B cell (primary cell): ENCODE measurements around the gene C8A. TPM values are rescaled to one million over a fixed set of nuclear protein-coding genes. Genes with fewer than 3 reads are reported as not detected.

Experiments used
- ATAC-seq: fragments of 200-7000 bp; cut with Tn5 transposase; one replicate; pipeline ENCODE4 v1.10.0; 2021; ENCODE audit warnings: low read depth, mild to moderate bottlenecking, moderate number of reproducible peaks, moderate library complexity
- CTCF ChIA-PET: fragments of 350-600 bp; sonication (Branson Sonifier 250); formaldehyde crosslinking; loops from one replicate; lab custom pipeline; 2021; ENCODE audit warnings: antibody characterized with exemption, inconsistent platforms; lab: Charles Lee
- POLR2A ChIA-PET: fragments of 350-600 bp; sonication (Branson Sonifier 250); formaldehyde crosslinking; loops from one replicate; lab custom pipeline; 2021; ENCODE audit warnings: antibody characterized with exemption; lab: Charles Lee
- DNase-seq: peaks from one replicate; pipeline ENCODE4 v3.0.0; 2013
- H2AFZ ChIP-seq: 2 replicates; pipeline ENCODE4 v1.6.1; 2012; ENCODE audit warnings: mild to moderate bottlenecking, low read depth, low read length; ENCODE audit not compliant: insufficient read depth, poor library complexity, severe bottlenecking
- H3K27ac ChIP-seq, 2 donors: 1 replicate in 1 of 2; 2 replicates in 1 of 2; pipeline ENCODE4 v1.5.1; 2012 to 2013; ENCODE audit warnings: low read length in 2 of 2, mild to moderate bottlenecking in 2 of 2, moderate library complexity in 1 of 2
- H3K27me3 ChIP-seq, 4 experiments: fragments of 200-600 bp in 1 of 4; sonication (generic) in 1 of 4; replicated peaks in 1 of 4; 1 replicate in 2 of 4; 2 replicates in 2 of 4; pipeline versions ENCODE4 v1.6.1 to v1.7.0; 2013 to 2016; ENCODE audit warnings: low read length in 3 of 4, mild to moderate bottlenecking in 2 of 4, mixed read lengths in 1 of 4, moderate library complexity in 1 of 4; ENCODE audit not compliant: insufficient read depth in 4 of 4, control insufficient read depth in 3 of 4; ENCODE audit errors: control extremely low read depth in 1 of 4
- H3K36me3 ChIP-seq, 2 experiments: replicated peaks in 1 of 2; 1 replicate in 1 of 2; 2 replicates in 1 of 2; pipeline versions ENCODE4 v1.6.1 to v1.7.1; 2013; ENCODE audit warnings: low read length in 1 of 2; ENCODE audit not compliant: insufficient read depth in 2 of 2, control insufficient read depth in 1 of 2; ENCODE audit errors: control extremely low read depth in 1 of 2, extremely low read depth in 1 of 2
- H3K4me1 ChIP-seq, 2 donors: fragments of 200-600 bp in 1 of 2; sonication (generic) in 1 of 2; 1 replicate in 1 of 2; 2 replicates in 1 of 2; pipeline versions ENCODE4 v1.5.1 to v1.6.1; 2013 to 2017; ENCODE audit warnings: low read length in 2 of 2; ENCODE audit not compliant: control insufficient read depth in 2 of 2, insufficient read depth in 2 of 2
- H3K4me2 ChIP-seq: replicated peaks from 2 replicates; pipeline ENCODE3; 2012; ENCODE audit warnings: mild to moderate bottlenecking, low read depth, low read length; ENCODE audit not compliant: poor library complexity, severe bottlenecking
- H3K4me3 ChIP-seq, 5 experiments: fragments of 200-600 bp in 1 of 5; sonication (generic) in 1 of 5; 1 replicate in 3 of 5; 2 replicates in 2 of 5; pipeline versions ENCODE4 v1.5.1 to v1.7.0; 2011 to 2016; ENCODE audit warnings: low read length in 4 of 5, mild to moderate bottlenecking in 4 of 5, low read depth in 2 of 5, control low read depth in 1 of 5, moderate library complexity in 1 of 5; ENCODE audit not compliant: insufficient read depth in 1 of 5; ENCODE audit errors: control extremely low read depth in 1 of 5, extremely low read depth in 1 of 5
- H3K79me2 ChIP-seq: fragments of 200-600 bp; sonication (generic); one replicate; pipeline ENCODE4 v1.6.0; 2016; ENCODE audit warnings: low read length; ENCODE audit not compliant: control insufficient read depth, insufficient read depth
- H3K9ac ChIP-seq: fragments of 200-600 bp; sonication (generic); 2 replicates; pipeline ENCODE4 v1.6.1; 2017; ENCODE audit warnings: mild to moderate bottlenecking, low read length, moderate library complexity
- H3K9me3 ChIP-seq, 3 donors: one replicate each; pipeline versions ENCODE4 v1.6.1 to v1.7.1; 2013; ENCODE audit warnings: low read length in 2 of 3; ENCODE audit not compliant: control insufficient read depth in 2 of 3, insufficient read depth in 1 of 3; ENCODE audit errors: control extremely low read depth in 1 of 3
- H4K20me1 ChIP-seq: 2 replicates; pipeline ENCODE4 v1.6.0; 2012; ENCODE audit warnings: mild to moderate bottlenecking, low read length; ENCODE audit not compliant: insufficient read depth, control insufficient read depth, poor library complexity, severe bottlenecking
- H3K27ac Mint-ChIP-seq: one replicate; pipeline ENCODE4 v1.8.0; 2021; ENCODE audit warnings: mixed read lengths
- H3K27me3 Mint-ChIP-seq: one replicate; pipeline ENCODE4 v1.8.0; 2021; ENCODE audit warnings: mixed read lengths
- H3K4me1 Mint-ChIP-seq: one replicate; pipeline ENCODE4 v1.8.0; 2021; ENCODE audit warnings: mixed read lengths
- H3K4me3 Mint-ChIP-seq: one replicate; pipeline ENCODE4 v1.8.0; 2021; ENCODE audit warnings: mixed read lengths
- H3K9me3 Mint-ChIP-seq: one replicate; pipeline ENCODE4 v1.8.0; 2022; ENCODE audit warnings: mixed read lengths; ENCODE audit not compliant: insufficient read depth
- CTCF ChIP-seq: fragments of 200-600 bp; IDR thresholded peaks from one replicate; pipeline ENCODE4 v1.8.0; 2022; ENCODE audit warnings: antibody characterized with exemption, mild to moderate bottlenecking
- EZH2 ChIP-seq: IDR thresholded peaks from 2 replicates; pipeline ENCODE4 v1.6.1; 2012; ENCODE audit warnings: borderline replicate concordance, low read depth, mild to moderate bottlenecking, moderate library complexity, low read length; ENCODE audit not compliant: insufficient read depth, poor library complexity, severe bottlenecking
- WGBS: methylation state at CpG from one replicate; pipeline ENCODE4 v1.1.5; 2013; ENCODE audit warnings: missing lambda C conversion rate; ENCODE audit not compliant: insufficient coverage; 5-methylcytosine and 5-hydroxymethylcytosine counted together
- intact Hi-C: fragments of 100-400 bp; cut with micrococcal nuclease; formaldehyde crosslinking; loops from one replicate; pipeline ENCODE4 v1.10.0; 2022
- polyA plus RNA-seq: library from polyadenylated mRNA; depleted of rRNA; stranded (reverse); fragments of >200 nt; gene quantifications from 2 replicates; pipeline ENCODE4 v1.2.3, GENCODE V29; 2012
- total RNA-seq, 2 donors: library from RNA; stranded (reverse); fragments of 120-200 nt in 1 of 2; gene quantifications; 1 replicate in 1 of 2; 2 replicates in 1 of 2; pipeline versions ENCODE4 v1.2.3 to v1.2.4, GENCODE V29; 2013 to 2022

Gene C8A
- total and polyA plus RNA-seq, 2 donors (not counting 1 experiment from before 2014, with no cell fraction given), result not detected

GRCh38 chr1:56852476-56852875 lies 2.1 kb upstream of the C8A start:
- H3K27me3 Mint-ChIP-seq, result peaks cover 17% of the 10 kb centered on the region
- H4K20me1 ChIP-seq, result no peaks in the 10 kb centered on the region
- H2AFZ ChIP-seq, result no peak overlapping the region
- no peaks in the 10 kb centered on the region for H3K4me1 Mint-ChIP-seq
- H3K9me3 Mint-ChIP-seq, result no peaks in the 10 kb centered on the region
- H3K4me3 ChIP-seq, result no peak overlapping the region
- H3K9me3 ChIP-seq, result no peaks in the 10 kb centered on the region
- H3K27ac Mint-ChIP-seq, result no peak overlapping the region
- no peak overlapping the region for H3K9ac ChIP-seq
- intact Hi-C loops, result no loop called here
- no peaks in the 10 kb centered on the region for H3K79me2 ChIP-seq
- H3K4me3 Mint-ChIP-seq, result no peak overlapping the region
- H3K4me2 ChIP-seq, result no peak overlapping the region
- no peak overlapping the region for H3K27ac ChIP-seq
- WGBS, result 100% methylated on average over 1 of the region's 1 CpG
- CTCF ChIA-PET, result no interaction called here
- TF ChIP-seq EZH2, result no peak
- no peak for TF ChIP-seq CTCF
- POLR2A ChIA-PET, result no interaction called here
- DNase-seq, result no peak
- H3K4me1 ChIP-seq, result no peaks in the 10 kb centered on the region
- H3K27me3 ChIP-seq, result peaks cover 0 to 3% (median 0%) of the 10 kb centered on the region in 4 experiments
- no peaks in the 10 kb centered on the region for H3K36me3 ChIP-seq
- ATAC-seq, result no peak

- H3K4me3 Mint-ChIP-seq, result no peak overlapping the region
- Histone ChIP-seq H3K27ac (no peak overlapping the region), H2AFZ (no peak overlapping the region), H3K4me3 (no peak overlapping the region), H3K4me2 (no peak overlapping the region), H3K4me1 (no peaks in the 10 kb centered on the region), H3K9me3 (no peaks in the 10 kb centered on the region), H3K36me3 (no peaks in the 10 kb centered on the region), H4K20me1 (no peaks in the 10 kb centered on the region), H3K27me3 (peaks cover 0 to 3% (median 0%) of the 10 kb centered on the region in 4 experiments), H3K79me2 (no peaks in the 10 kb centered on the region), H3K9ac (no peak overlapping the region)
- peaks cover 17% of the 10 kb centered on the region for H3K27me3 Mint-ChIP-seq
- ATAC-seq (no peak), DNase-seq (no peak)
- no CpG with 5 or more reads among the region's 1 CpG for WGBS
- H3K9me3 Mint-ChIP-seq, result no peaks in the 10 kb centered on the region
- H3K4me1 Mint-ChIP-seq, result no peaks in the 10 kb centered on the region
- no peak overlapping the region for H3K27ac Mint-ChIP-seq
- TF ChIP-seq CTCF (no peak), EZH2 (no peak)
- intact Hi-C loops, result no loop called here
- ChIA-PET POLR2A (no interaction called here), CTCF (no interaction called here)
These were observed 593 bp downstream of the C8A start for GRCh38 chr1:56855190-56855589.
